IMR-90 (cell line): ENCODE measurements around the gene AMBP. TPM values are rescaled to one million over a fixed set of nuclear protein-coding genes. Genes with fewer than 3 reads are reported as not detected.

Source experiments
- ATAC-seq: fragments of 200-7000 bp; cut with Tn5 transposase; 2 replicates; pipeline ENCODE4 v1.9.1; 2020; ENCODE audit warnings: low read depth, mild to moderate bottlenecking, moderate library complexity
- BruUV-seq: library from RNA; stranded (reverse); fragments of 400-500 nt; replicated peaks from 2 replicates; lab custom pipeline; 2021; lab: Mats Ljungman, UMichigan
- CTCF ChIA-PET: fragments of 300-600 bp; formaldehyde crosslinking; extraction: SDS; loops from one replicate; lab custom pipeline; 2021; ENCODE audit warnings: antibody characterized with exemption; lab: Yijun Ruan, JAX
- POLR2A ChIA-PET: fragments of 300-600 bp; sonication (Branson Sonifier 250); formaldehyde crosslinking; loops from one replicate; lab custom pipeline; 2022; ENCODE audit warnings: antibody characterized with exemption; ENCODE audit not compliant: unreplicated experiment; lab: Charles Lee
- DNase-seq: peaks from one replicate; pipeline ENCODE4 v3.0.0; 2013
- H2AFZ ChIP-seq: replicated peaks from 2 replicates; pipeline ENCODE3; 2013; ENCODE audit warnings: low read length, mild to moderate bottlenecking; ENCODE audit not compliant: poor library complexity
- H2AK5ac ChIP-seq: 2 replicates; pipeline ENCODE4 v1.6.1; 2013; ENCODE audit warnings: low read depth, low read length, inconsistent platforms
- H2AK9ac ChIP-seq: replicated peaks from 2 replicates; pipeline ENCODE3; 2013; ENCODE audit warnings: mild to moderate bottlenecking, low read depth, low read length, moderate library complexity; ENCODE audit not compliant: poor library complexity
- H2BK120ac ChIP-seq: 2 replicates; pipeline ENCODE4 v1.6.1; 2013; ENCODE audit warnings: low read depth, low read length, inconsistent platforms
- H2BK15ac ChIP-seq: 3 replicates; pipeline ENCODE4 v1.6.1; 2013; ENCODE audit warnings: low read depth, low read length, inconsistent platforms
- H2BK20ac ChIP-seq: 2 replicates; pipeline ENCODE4 v1.6.1; 2013; ENCODE audit warnings: low read depth, mild to moderate bottlenecking, inconsistent platforms, low read length, moderate library complexity
- H2BK5ac ChIP-seq: 2 replicates; pipeline ENCODE4 v1.6.1; 2013; ENCODE audit warnings: mild to moderate bottlenecking, low read depth, low read length, inconsistent platforms; ENCODE audit not compliant: poor library complexity, severe bottlenecking
- H3K14ac ChIP-seq: replicated peaks from 2 replicates; pipeline ENCODE4 v1.6.1; 2013; ENCODE audit warnings: low read depth, low read length, inconsistent platforms
- H3K18ac ChIP-seq: 2 replicates; pipeline ENCODE4 v1.6.1; 2013; ENCODE audit warnings: low read depth, low read length, control low read depth
- H3K23ac ChIP-seq: 2 replicates; pipeline ENCODE4 v1.6.1; 2013; ENCODE audit warnings: low read depth, low read length, inconsistent platforms
- H3K27ac ChIP-seq: 2 replicates; pipeline ENCODE4 v1.5.1; 2013; ENCODE audit warnings: mild to moderate bottlenecking, control low read depth, low read length; ENCODE audit not compliant: insufficient read depth
- H3K27me3 ChIP-seq: 2 replicates; pipeline ENCODE4 v1.6.1; 2013; ENCODE audit warnings: low read length; ENCODE audit not compliant: control insufficient read depth, insufficient read depth
- H3K36me3 ChIP-seq: 2 replicates; pipeline ENCODE4 v1.6.1; 2013; ENCODE audit warnings: low read length, mixed read lengths; ENCODE audit not compliant: control insufficient read depth, insufficient read depth
- H3K4ac ChIP-seq: 2 replicates; pipeline ENCODE4 v1.6.1; 2013; ENCODE audit warnings: low read depth, low read length, inconsistent platforms
- H3K4me1 ChIP-seq: 2 replicates; pipeline ENCODE4 v1.6.1; 2013; ENCODE audit warnings: low read length, mixed read lengths; ENCODE audit not compliant: control insufficient read depth, insufficient read depth
- H3K4me2 ChIP-seq: 2 replicates; pipeline ENCODE4 v1.6.1; 2013; ENCODE audit warnings: low read depth, mild to moderate bottlenecking, control low read depth, low read length, moderate library complexity
- H3K4me3 ChIP-seq: 2 replicates; pipeline ENCODE4 v1.5.1; 2013; ENCODE audit warnings: low read depth, mild to moderate bottlenecking, control low read depth, low read length, moderate library complexity; ENCODE audit not compliant: insufficient read depth
- H3K56ac ChIP-seq: 2 replicates; pipeline ENCODE4 v1.6.1; 2013; ENCODE audit warnings: low read length, inconsistent platforms; ENCODE audit not compliant: insufficient read depth; ENCODE audit errors: extremely low read depth
- H3K79me1 ChIP-seq, 2 experiments: 2 replicates each; pipeline ENCODE4 v1.6.1; 2013; ENCODE audit warnings: low read length in 2 of 2, inconsistent platforms in 1 of 2, low read depth in 1 of 2
- H3K9ac ChIP-seq: 2 replicates; pipeline ENCODE4 v1.6.1; 2013; ENCODE audit warnings: low read depth, low read length, control low read depth
- H3K9me1 ChIP-seq: 2 replicates; pipeline ENCODE4 v1.6.1; 2013; ENCODE audit warnings: low read length, inconsistent platforms; ENCODE audit not compliant: insufficient read depth
- H3K9me3 ChIP-seq: 2 replicates; pipeline ENCODE4 v1.6.1; 2013; ENCODE audit warnings: low read length; ENCODE audit not compliant: control insufficient read depth, insufficient read depth
- H4K20me1 ChIP-seq: 2 replicates; pipeline ENCODE4 v1.6.1; 2013; ENCODE audit warnings: low read length, inconsistent platforms; ENCODE audit not compliant: insufficient read depth
- H4K5ac ChIP-seq: 2 replicates; pipeline ENCODE4 v1.6.1; 2013; ENCODE audit warnings: mild to moderate bottlenecking, low read depth, low read length, control low read depth
- H4K8ac ChIP-seq, 2 experiments: 2 replicates each; pipeline ENCODE4 v1.6.1; 2013; ENCODE audit warnings: low read depth in 2 of 2, low read length in 2 of 2, control low read depth in 1 of 2, inconsistent platforms in 1 of 2
- H4K91ac ChIP-seq: 2 replicates; pipeline ENCODE4 v1.6.1; 2013; ENCODE audit warnings: low read depth, low read length, inconsistent platforms; ENCODE audit not compliant: insufficient read depth
- CTCF ChIP-seq: conservative IDR thresholded peaks from 2 replicates; pipeline ENCODE4 v1.5.1; 2012; ENCODE audit warnings: mild to moderate bottlenecking, low read depth, low read length, improper control_type of control experiment
- FOS ChIP-seq: fragments of 150-350 bp; IDR thresholded peaks from 2 replicates; pipeline ENCODE4 v1.6.1; 2016; ENCODE audit warnings: low read depth, low read length
- MXI1 ChIP-seq: IDR thresholded peaks from 2 replicates; pipeline ENCODE4 v1.6.1; 2012; ENCODE audit warnings: low read depth, mild to moderate bottlenecking, low read length, moderate library complexity, borderline replicate concordance
- NFE2L2 ChIP-seq: fragments of 150-350 bp; IDR thresholded peaks from 2 replicates; pipeline ENCODE4 v1.6.1; 2016; ENCODE audit warnings: low read depth, mild to moderate bottlenecking, low read length
- RAD21 ChIP-seq: IDR thresholded peaks from 2 replicates; pipeline ENCODE4 v1.6.1; 2012; ENCODE audit warnings: low read length, improper control_type of control experiment
- RCOR1 ChIP-seq: IDR thresholded peaks from 2 replicates; pipeline ENCODE4 v1.6.1; 2012; ENCODE audit warnings: mild to moderate bottlenecking, low read length, improper control_type of control experiment; ENCODE audit not compliant: insufficient replicate concordance
- RFX5 ChIP-seq: IDR thresholded peaks from 2 replicates; pipeline ENCODE4 v1.8.0; 2012; ENCODE audit warnings: low read depth, mild to moderate bottlenecking, low read length, moderate library complexity
- WGBS, 2 experiments: methylation state at CpG; one replicate each; pipeline versions ENCODE4 v1.1.5 to v1.1.7; 2013; ENCODE audit warnings: missing lambda C conversion rate in 2 of 2; ENCODE audit not compliant: insufficient read length in 1 of 2; ENCODE audit errors: extremely low coverage in 2 of 2; 5-methylcytosine and 5-hydroxymethylcytosine counted together
- dilution Hi-C: fragments of 300-500 bp; cut with HindIII; formaldehyde crosslinking; loops from one replicate; pipeline ENCODE4 v1.14.3; 2018; ENCODE audit warnings: low sequenced_read_pairs; ENCODE audit not compliant: unreplicated experiment
- in situ Hi-C: fragments of 300-500 bp; cut with MboI; formaldehyde crosslinking; loops from 3 replicates; pipeline ENCODE4 v1.14.3; 2019; ENCODE audit warnings: low sequenced_read_pairs, inconsistent platforms, mixed read lengths
- intact Hi-C: fragments of 100-400 bp; cut with micrococcal nuclease; formaldehyde crosslinking; loops from 2 replicates; pipeline ENCODE4 v1.10.0; 2022
- polyA plus RNA-seq, 3 experiments: library from polyadenylated mRNA; depleted of rRNA; stranded (reverse); fragments of >200 nt; gene quantifications; 2 replicates each; pipeline ENCODE4 v1.2.3, GENCODE V29; 2012; ENCODE audit warnings: low replicate concordance in 1 of 3
- total RNA-seq: library from RNA; depleted of rRNA; stranded (reverse); fragments of >200 nt; gene quantifications from 2 replicates; pipeline ENCODE4 v1.2.3, GENCODE V29; 2012

Gene AMBP
- total and polyA plus RNA-seq, 2 of the 4 experiments (the other 2 are of a cell fraction): not detected

- no peak for TF ChIP-seq CTCF
Measured at GRCh38 chr9:114126247-114127060, 48.4 kb upstream of the AMBP start (continued).

GRCh38 chr9:114125476-114126013, 47.4 kb upstream of the AMBP start:
- Histone ChIP-seq H2AFZ (no peak overlapping the region), H2BK120ac (no peak overlapping the region), H4K20me1 (no peaks in the 10 kb centered on the region), H2BK15ac (no peak overlapping the region), H3K4ac (no peak overlapping the region), H3K14ac (no peak overlapping the region), H3K23ac (no peak overlapping the region), H3K79me1 (no peaks in the 10 kb centered on the region), H2AK9ac (no peak overlapping the region), H3K27ac (no peak overlapping the region), H4K8ac (no peak overlapping the region), H3K36me3 (no peaks in the 10 kb centered on the region), H3K9ac (no peak overlapping the region), H3K27me3 (peaks cover 69% of the 10 kb centered on the region), H4K91ac (no peak overlapping the region), H2AK5ac (no peak overlapping the region), H2BK5ac (no peak overlapping the region), H3K56ac (no peak overlapping the region), H3K4me3 (no peak overlapping the region), H3K9me3 (peaks cover 12% of the 10 kb centered on the region), H3K4me1 (no peaks in the 10 kb centered on the region), H3K4me2 (no peak overlapping the region), H4K5ac (no peak overlapping the region), H3K18ac (no peak overlapping the region), H3K9me1 (no peaks in the 10 kb centered on the region), H2BK20ac (no peak overlapping the region)
- ATAC-seq (no peak), DNase-seq (no peak)
- no CpG with 5 or more reads among the region's 10 CpGs for WGBS, 2 experiments
- ChIA-PET CTCF (interaction anchor here (1.1 kb wide), 1 partner anchor 17 kb away, joined by 3 read pairs; no protein-coding TSS in a partner anchor), POLR2A (no interaction called here)
- BruUV-seq: no TSS peak
- intact Hi-C loops (no loop called here), in situ Hi-C loops (no loop called here), dilution Hi-C loops (no loop called here)
- no peak for TF ChIP-seq NFE2L2
- no peak for TF ChIP-seq MXI1
- TF ChIP-seq RCOR1: no peak
- TF ChIP-seq RFX5: no peak
- no peak for TF ChIP-seq FOS
- TF ChIP-seq RAD21: no peak
